Prostate gland (tissue), 2 donors: ENCODE data around the gene PIK3C2G.

ENCODE experiments used
- POLR2A ChIP-seq: fragments of 450-650 bp; IDR thresholded peaks from one replicate; pipeline ENCODE4 v1.6.1; 2016; ENCODE audit warnings: antibody characterized with exemption, mild to moderate bottlenecking
- TF ChIP-seq, protein P1 (sequence below), 4 experiments: fragments of 200-600 bp in 2 of 4; fragments of 450-650 bp in 2 of 4; sonication (generic) in 2 of 4; IDR thresholded peaks; 1 replicate in 3 of 4; 2 replicates in 1 of 4; pipeline ENCODE4 v1.5.1; 2016 to 2019; ENCODE audit warnings: antibody characterized with exemption in 4 of 4, mild to moderate bottlenecking in 2 of 4, moderate library complexity in 2 of 4

DNA sequence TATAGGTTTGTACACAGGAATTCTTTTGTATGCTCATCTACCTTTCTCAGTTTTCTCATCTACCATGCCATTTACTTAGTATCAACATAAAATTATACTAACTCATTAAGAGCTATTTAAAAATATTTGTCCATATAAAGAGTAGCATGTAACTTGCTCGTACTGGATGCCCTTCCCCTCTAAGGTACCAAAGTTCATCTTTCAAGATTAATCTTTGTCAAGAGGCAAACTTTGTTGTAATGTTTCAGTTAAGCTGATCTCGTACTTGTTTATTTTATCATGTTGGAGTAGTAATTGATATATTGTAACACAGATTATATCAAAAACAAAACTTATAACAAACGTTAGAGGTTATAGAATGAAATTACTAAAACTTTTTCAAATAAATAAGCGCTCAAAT is 128.5 kb downstream of the PIK3C2G start:
- TF ChIP-seq POLR2A, result no peak
- TF ChIP-seq, protein P1, sequence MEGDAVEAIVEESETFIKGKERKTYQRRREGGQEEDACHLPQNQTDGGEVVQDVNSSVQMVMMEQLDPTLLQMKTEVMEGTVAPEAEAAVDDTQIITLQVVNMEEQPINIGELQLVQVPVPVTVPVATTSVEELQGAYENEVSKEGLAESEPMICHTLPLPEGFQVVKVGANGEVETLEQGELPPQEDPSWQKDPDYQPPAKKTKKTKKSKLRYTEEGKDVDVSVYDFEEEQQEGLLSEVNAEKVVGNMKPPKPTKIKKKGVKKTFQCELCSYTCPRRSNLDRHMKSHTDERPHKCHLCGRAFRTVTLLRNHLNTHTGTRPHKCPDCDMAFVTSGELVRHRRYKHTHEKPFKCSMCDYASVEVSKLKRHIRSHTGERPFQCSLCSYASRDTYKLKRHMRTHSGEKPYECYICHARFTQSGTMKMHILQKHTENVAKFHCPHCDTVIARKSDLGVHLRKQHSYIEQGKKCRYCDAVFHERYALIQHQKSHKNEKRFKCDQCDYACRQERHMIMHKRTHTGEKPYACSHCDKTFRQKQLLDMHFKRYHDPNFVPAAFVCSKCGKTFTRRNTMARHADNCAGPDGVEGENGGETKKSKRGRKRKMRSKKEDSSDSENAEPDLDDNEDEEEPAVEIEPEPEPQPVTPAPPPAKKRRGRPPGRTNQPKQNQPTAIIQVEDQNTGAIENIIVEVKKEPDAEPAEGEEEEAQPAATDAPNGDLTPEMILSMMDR (IDR thresholded peaks at IDR 0.05), result no peak
